RWPE1 (cell line): Measurements from ENCODE around the gene AQP1.

Source experiments
- CTCF ChIA-PET: fragments of 350-600 bp; sonication (Branson Sonifier 250); formaldehyde crosslinking; extraction: SDS; loops from one replicate; lab custom pipeline; 2021; lab: Yijun Ruan, JAX
- POLR2A ChIA-PET: fragments of 400-600 bp; formaldehyde crosslinking; extraction: SDS; loops from one replicate; lab custom pipeline; 2020; ENCODE audit warnings: antibody characterized with exemption; ENCODE audit not compliant: low non-redundant PET; lab: Yijun Ruan, JAX
- DNase-seq: peaks from one replicate; pipeline ENCODE4 v3.0.0; 2012; ENCODE audit warnings: low spot score
- H3K27ac ChIP-seq: fragments of 450-650 bp; 2 replicates; pipeline ENCODE4 v1.5.1; 2017
- TF ChIP-seq, protein P1 (sequence below): fragments of 450-650 bp; conservative IDR thresholded peaks from 2 replicates; pipeline ENCODE4 v1.5.1; 2017; ENCODE audit warnings: low read depth, mild to moderate bottlenecking

Gene AQP1

DNA sequence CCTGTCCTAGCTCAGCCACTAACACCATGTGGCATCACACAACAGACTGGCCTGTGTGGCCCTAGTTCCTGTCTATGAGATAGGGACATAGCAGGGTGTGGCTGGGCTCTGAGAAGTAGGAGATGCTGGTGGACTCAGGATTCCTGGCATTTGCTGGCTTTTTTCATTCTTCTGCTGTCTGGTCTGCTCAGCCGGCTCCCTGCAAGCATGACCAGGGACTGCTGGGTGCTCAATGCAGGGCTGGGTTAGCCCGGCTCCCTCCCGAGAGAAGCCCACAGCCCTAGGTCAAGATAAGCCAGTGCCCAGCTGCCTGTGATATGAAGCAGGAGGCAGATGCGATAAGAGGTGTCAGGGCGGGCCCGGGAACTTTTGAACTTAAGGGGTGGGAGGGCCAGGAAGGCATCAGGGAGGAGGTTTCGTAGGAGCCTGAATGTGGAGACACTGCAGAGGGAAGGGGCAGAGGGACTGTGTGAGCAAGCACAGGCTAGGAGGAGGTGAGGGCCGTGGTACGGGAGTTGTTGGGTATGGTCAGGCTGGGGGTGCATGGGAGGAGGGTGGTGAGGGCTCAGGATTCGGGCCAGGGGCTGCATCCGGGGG is 3.5 kb downstream of the AQP1 start:
- CTCF ChIA-PET, result interaction anchor here (0.6 to 0.7 kb wide), 3 partner anchors 24 to 782 kb away, joined by 3 to 4 read pairs (median 3); no protein-coding TSS in a partner anchor
- DNase-seq, result no peak
- TF ChIP-seq, protein P1, sequence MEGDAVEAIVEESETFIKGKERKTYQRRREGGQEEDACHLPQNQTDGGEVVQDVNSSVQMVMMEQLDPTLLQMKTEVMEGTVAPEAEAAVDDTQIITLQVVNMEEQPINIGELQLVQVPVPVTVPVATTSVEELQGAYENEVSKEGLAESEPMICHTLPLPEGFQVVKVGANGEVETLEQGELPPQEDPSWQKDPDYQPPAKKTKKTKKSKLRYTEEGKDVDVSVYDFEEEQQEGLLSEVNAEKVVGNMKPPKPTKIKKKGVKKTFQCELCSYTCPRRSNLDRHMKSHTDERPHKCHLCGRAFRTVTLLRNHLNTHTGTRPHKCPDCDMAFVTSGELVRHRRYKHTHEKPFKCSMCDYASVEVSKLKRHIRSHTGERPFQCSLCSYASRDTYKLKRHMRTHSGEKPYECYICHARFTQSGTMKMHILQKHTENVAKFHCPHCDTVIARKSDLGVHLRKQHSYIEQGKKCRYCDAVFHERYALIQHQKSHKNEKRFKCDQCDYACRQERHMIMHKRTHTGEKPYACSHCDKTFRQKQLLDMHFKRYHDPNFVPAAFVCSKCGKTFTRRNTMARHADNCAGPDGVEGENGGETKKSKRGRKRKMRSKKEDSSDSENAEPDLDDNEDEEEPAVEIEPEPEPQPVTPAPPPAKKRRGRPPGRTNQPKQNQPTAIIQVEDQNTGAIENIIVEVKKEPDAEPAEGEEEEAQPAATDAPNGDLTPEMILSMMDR, result no peak
- H3K27ac ChIP-seq, result peak overlapping the region; percentile 65
- POLR2A ChIA-PET, result no interaction called here

DNA sequence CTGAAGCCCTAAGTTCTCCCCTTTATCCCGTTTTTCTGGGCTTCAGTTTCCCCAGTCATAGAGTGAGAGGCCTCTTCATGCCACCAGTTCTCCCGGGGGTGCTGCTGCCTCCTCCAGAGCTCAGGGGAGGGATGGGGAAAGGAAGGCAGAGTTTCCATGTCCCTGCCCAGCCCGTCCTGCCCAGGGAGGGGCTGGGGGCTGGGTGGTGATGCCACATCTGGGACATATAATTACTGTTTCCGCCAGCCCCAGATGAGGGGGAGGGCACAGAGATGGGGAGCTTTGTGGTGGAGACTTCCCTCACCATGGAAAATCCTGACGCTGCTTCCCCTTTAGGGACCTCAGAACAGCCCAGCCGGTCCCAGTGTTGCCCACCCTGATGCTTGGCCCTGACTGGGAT is 4.1 kb downstream of the AQP1 start:
- TF ChIP-seq, protein P1, result no peak
- DNase-seq, result no peak
- ChIA-PET CTCF (interaction anchor here (0.5 to 0.6 kb wide), 2 partner anchors 14 to 24 kb away, joined by 3 read pairs; no protein-coding TSS in a partner anchor), POLR2A (no interaction called here)
- H3K27ac ChIP-seq, result peak overlapping the region; percentile 65

DNA sequence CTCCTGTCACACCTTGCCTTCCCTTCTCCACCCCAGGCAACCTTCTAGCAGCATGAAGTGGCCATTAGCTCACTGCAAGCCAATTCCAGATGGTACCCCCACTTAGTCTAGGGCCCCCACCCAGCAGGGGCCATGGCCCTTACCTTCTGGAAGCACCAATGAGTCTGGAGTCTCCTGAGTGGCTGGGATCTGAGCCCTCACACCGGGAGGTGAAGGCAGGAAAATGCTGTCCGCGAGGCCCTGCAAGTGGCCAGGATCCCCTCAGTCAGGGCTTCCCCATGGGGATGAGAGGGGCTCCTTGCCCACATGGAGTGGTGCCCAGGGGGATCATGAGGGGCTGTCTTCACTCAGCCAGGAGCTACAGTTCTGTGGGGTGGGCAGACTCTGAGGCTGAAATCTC is 4.6 kb downstream of the AQP1 start:
- no peak overlapping the region; the same call in 1 of the 2 replicates for H3K27ac ChIP-seq
- TF ChIP-seq, protein P1, result no peak
- ChIA-PET POLR2A (no interaction called here), CTCF (interaction anchor here (0.5 kb wide), 1 partner anchor 15 kb away, joined by 3 read pairs; no protein-coding TSS in a partner anchor)
- DNase-seq, result no peak

DNA sequence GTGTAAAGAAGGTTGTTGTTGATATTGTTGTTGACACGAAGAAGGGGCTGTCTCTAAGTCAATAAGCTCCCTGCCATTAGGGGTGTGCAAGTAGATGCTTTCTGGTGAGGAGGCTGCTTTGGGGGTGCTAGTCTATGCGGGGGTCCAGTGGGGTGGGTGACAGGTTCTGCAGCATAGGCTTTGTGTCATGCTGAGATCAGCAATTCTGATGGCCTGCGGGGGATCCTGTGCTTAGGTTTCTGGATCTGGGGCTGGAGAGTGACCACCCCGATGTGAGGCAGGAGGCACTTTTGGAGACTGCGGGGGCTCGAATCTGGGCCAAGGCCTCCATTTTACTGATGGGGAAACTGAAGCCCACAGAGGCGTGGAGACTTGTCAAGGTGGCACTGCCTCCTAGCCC is 5.1 kb downstream of the AQP1 start:
- POLR2A ChIA-PET, result no interaction called here
- CTCF ChIA-PET, result no interaction called here
- TF ChIP-seq, protein P1, result no peak
- DNase-seq, result no peak
- H3K27ac ChIP-seq, result no peak overlapping the region

DNA sequence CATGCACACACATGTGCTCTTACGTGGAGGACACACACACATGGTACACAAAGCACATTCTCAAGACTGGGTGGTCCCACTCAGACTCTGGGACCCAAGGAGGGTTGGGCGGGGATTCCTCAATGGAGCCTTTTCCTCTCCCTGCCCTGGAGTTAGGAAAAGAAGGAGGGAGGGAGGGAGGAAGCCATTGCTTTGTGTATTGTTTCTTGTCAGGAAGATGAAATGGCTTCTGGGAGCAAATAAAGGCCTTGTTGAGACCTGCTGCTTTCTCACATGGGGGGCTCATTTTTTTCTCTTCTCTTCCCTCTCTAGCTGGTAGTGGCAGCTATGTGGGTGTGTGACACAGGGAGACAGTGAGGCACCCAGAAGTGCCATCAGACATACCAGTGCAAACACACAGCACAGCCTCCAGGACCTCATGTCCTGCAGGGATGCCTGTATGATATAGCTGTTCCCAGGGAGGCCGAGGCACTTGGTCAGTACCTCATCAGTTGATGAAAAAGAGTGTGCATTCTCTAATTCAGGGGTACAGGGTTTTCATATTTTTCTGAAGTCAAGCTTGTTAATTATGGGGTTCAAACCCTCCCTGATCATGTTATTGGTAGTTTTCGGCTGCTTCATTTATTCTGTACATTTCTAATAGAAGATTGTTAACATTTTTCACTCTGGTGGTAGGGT is 5.7 kb downstream of the AQP1 start:
- TF ChIP-seq, protein P1, result no peak
- DNase-seq, result no peak
- CTCF ChIA-PET, result no interaction called here
- H3K27ac ChIP-seq, result no peak overlapping the region
- POLR2A ChIA-PET, result no interaction called here

DNA sequence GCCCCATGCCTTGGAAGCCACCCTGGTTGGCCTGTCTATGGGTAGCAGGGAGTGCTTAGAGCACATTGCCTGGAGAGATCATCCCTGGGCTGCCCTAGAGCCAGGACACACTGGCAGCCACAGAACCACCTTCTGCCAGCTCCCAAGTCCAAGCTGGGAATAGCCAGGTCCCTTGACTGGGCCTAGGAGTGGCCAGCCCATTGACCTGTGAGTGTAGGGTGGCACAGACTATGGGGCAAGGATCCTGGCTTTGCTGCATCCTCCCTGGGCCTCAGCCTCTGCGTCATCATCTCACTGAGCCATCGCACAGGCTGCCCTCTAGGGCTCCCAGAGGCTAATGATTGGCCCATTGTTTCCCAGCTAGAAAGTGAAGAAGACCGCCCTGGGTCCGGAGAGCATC is 7.0 kb downstream of the AQP1 start:
- ChIA-PET POLR2A (no interaction called here), CTCF (interaction anchor here (2.8 kb wide), 1 partner anchor 20 kb away, joined by 13 read pairs; no protein-coding TSS in a partner anchor)
- H3K27ac ChIP-seq, result no peak overlapping the region; the same call in 1 of the 2 replicates
- TF ChIP-seq, protein P1, result no peak
- no peak for DNase-seq
